Trophoblast cell (in vitro differentiated cells and primary cell): ENCODE measurements around the gene S100A4.

Source experiments
- DNase-seq, 2 donors: peaks; one replicate each; pipeline ENCODE4 v3.0.0-alpha.2; 2016
- H2AFZ ChIP-seq: 2 replicates; pipeline ENCODE4 v1.6.1; 2013; ENCODE audit warnings: low read length, moderate library complexity, mild to moderate bottlenecking; ENCODE audit not compliant: insufficient read depth, poor library complexity
- H2AK5ac ChIP-seq: 2 replicates; pipeline ENCODE4 v1.6.1; 2013; ENCODE audit warnings: mild to moderate bottlenecking, low read length
- H2BK120ac ChIP-seq: 2 replicates; pipeline ENCODE4 v1.6.1; 2013; ENCODE audit warnings: low read length, mild to moderate bottlenecking, moderate library complexity; ENCODE audit not compliant: insufficient read depth, poor library complexity
- H2BK12ac ChIP-seq: 2 replicates; pipeline ENCODE4 v1.6.1; 2013; ENCODE audit warnings: mild to moderate bottlenecking, low read length, moderate library complexity
- H2BK5ac ChIP-seq: 2 replicates; pipeline ENCODE4 v1.6.1; 2013; ENCODE audit warnings: low read length, low read depth, moderate library complexity, mild to moderate bottlenecking; ENCODE audit not compliant: poor library complexity
- H3K14ac ChIP-seq: 2 replicates; pipeline ENCODE4 v1.6.1; 2013; ENCODE audit warnings: mild to moderate bottlenecking, low read length
- H3K18ac ChIP-seq: 2 replicates; pipeline ENCODE4 v1.6.1; 2013; ENCODE audit warnings: mild to moderate bottlenecking, low read length
- H3K23ac ChIP-seq: 2 replicates; pipeline ENCODE4 v1.6.1; 2013; ENCODE audit warnings: low read length
- H3K27ac ChIP-seq: 2 replicates; pipeline ENCODE4 v1.5.1; 2013; ENCODE audit warnings: low read depth, mild to moderate bottlenecking, inconsistent platforms, low read length, moderate library complexity
- H3K27me3 ChIP-seq: 2 replicates; pipeline ENCODE4 v1.6.1; 2013; ENCODE audit warnings: inconsistent platforms, mild to moderate bottlenecking, low read length, moderate library complexity; ENCODE audit not compliant: insufficient read depth
- H3K36me3 ChIP-seq, 2 experiments: 1 replicate in 1 of 2; 2 replicates in 1 of 2; pipeline ENCODE4 v1.6.1; 2013; ENCODE audit warnings: low read length in 2 of 2, mild to moderate bottlenecking in 2 of 2, moderate library complexity in 1 of 2; ENCODE audit not compliant: insufficient read depth in 2 of 2, control insufficient read depth in 1 of 2
- H3K4ac ChIP-seq: 2 replicates; pipeline ENCODE4 v1.6.1; 2013; ENCODE audit warnings: low read depth, mild to moderate bottlenecking, low read length, moderate library complexity
- H3K4me1 ChIP-seq, 2 experiments: 1 replicate in 1 of 2; 2 replicates in 1 of 2; pipeline ENCODE4 v1.6.1; 2013; ENCODE audit warnings: low read length in 2 of 2, mild to moderate bottlenecking in 2 of 2, moderate library complexity in 1 of 2; ENCODE audit not compliant: insufficient read depth in 2 of 2, control insufficient read depth in 1 of 2
- H3K4me2 ChIP-seq: 2 replicates; pipeline ENCODE4 v1.6.1; 2013; ENCODE audit warnings: inconsistent platforms, mild to moderate bottlenecking, low read length, moderate library complexity
- H3K4me3 ChIP-seq: 2 replicates; pipeline ENCODE4 v1.5.1; 2013; ENCODE audit warnings: mild to moderate bottlenecking, low read depth, low read length, inconsistent platforms
- H3K79me1 ChIP-seq: one replicate; pipeline ENCODE4 v1.6.1; 2013; ENCODE audit warnings: low read length
- H3K79me2 ChIP-seq: 2 replicates; pipeline ENCODE4 v1.6.1; 2013; ENCODE audit warnings: low read length, mild to moderate bottlenecking; ENCODE audit not compliant: control insufficient read depth, insufficient read depth, poor library complexity
- H3K9ac ChIP-seq: 2 replicates; pipeline ENCODE4 v1.6.1; 2013; ENCODE audit warnings: mild to moderate bottlenecking, low read length
- H3K9me3 ChIP-seq: 2 replicates; pipeline ENCODE4 v1.6.1; 2013; ENCODE audit warnings: low read depth, mild to moderate bottlenecking, control low read depth, inconsistent platforms, low read length; ENCODE audit not compliant: insufficient read depth
- H4K12ac ChIP-seq: 2 replicates; pipeline ENCODE4 v1.6.1; 2013; ENCODE audit warnings: low read depth, mild to moderate bottlenecking, low read length, moderate library complexity
- H4K8ac ChIP-seq: 2 replicates; pipeline ENCODE4 v1.6.1; 2013; ENCODE audit warnings: low read depth, mild to moderate bottlenecking, low read length, moderate library complexity
- H4K91ac ChIP-seq: one replicate; pipeline ENCODE4 v1.6.1; 2013; ENCODE audit warnings: low read depth, mild to moderate bottlenecking, low read length, moderate library complexity
- WGBS: extraction: QIAGEN DNeasy Blood & Tissue Kit; methylation state at CpG from one replicate; pipeline ENCODE4 v1.1.7; 2013; ENCODE audit warnings: missing lambda C conversion rate; ENCODE audit not compliant: insufficient read length, insufficient coverage; ENCODE audit errors: extremely low coverage; 5-methylcytosine and 5-hydroxymethylcytosine counted together

Gene S100A4

GRCh38 chr1:153509729-153510354 lies 35.8 kb downstream of the S100A4 start:
- Histone ChIP-seq H3K9ac (no peak overlapping the region), H2BK5ac (no peak overlapping the region), H3K27ac (no peak overlapping the region), H2AFZ (no peak overlapping the region), H3K79me2 (no peaks in the 10 kb centered on the region), H3K18ac (no peak overlapping the region), H3K4me3 (no peak overlapping the region), H4K91ac (peak overlapping the region; percentile 9), H3K27me3 (no peaks in the 10 kb centered on the region), H3K9me3 (no peaks in the 10 kb centered on the region), H3K79me1 (peaks cover 26% of the 10 kb centered on the region), H3K23ac (no peak overlapping the region), H3K4me1 (peaks cover 10 to 12% of the 10 kb centered on the region in 2 experiments), H2AK5ac (no peak overlapping the region), H3K4me2 (no peak overlapping the region), H3K14ac (no peak overlapping the region), H2BK12ac (no peak overlapping the region), H3K36me3 (no peaks in the 10 kb centered on the region), H3K4ac (no peak overlapping the region), H4K12ac (no peak overlapping the region), H2BK120ac (no peak overlapping the region), H4K8ac (no peak overlapping the region)
- DNase-seq = peak in 1 of 2 donors; percentile 70
- no CpG with 5 or more reads among the region's 4 CpGs for WGBS

DNA sequence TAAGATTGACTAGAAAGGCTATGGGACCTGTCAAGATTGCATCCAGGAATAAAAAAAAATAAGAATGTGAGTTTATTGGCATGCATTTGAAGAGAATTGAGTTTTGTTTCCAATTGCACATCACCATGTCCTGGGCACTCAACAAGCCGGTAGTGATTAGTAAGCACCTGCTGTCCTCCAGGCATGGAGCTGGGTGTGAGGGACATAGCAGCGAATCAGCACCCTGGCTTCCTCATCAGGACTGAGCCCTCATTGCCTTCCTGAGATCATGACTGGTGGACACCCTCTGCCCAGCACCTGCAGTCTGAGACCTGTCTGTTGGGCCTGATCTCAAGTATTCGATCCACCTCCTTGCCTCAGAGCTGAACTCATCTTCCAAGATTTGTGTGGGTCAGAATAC lies 36.6 kb downstream of the S100A4 start:
- H3K18ac ChIP-seq = no peak overlapping the region
- no peak overlapping the region for H2AK5ac ChIP-seq
- no peak overlapping the region for H3K27ac ChIP-seq
- peaks cover 10 to 12% of the 10 kb centered on the region in 2 experiments for H3K4me1 ChIP-seq
- no peak overlapping the region for H3K23ac ChIP-seq
- no peaks in the 10 kb centered on the region for H3K27me3 ChIP-seq
- no peak overlapping the region for H2BK12ac ChIP-seq
- no peak overlapping the region for H3K14ac ChIP-seq
- H3K9ac ChIP-seq = no peak overlapping the region
- no peak overlapping the region for H4K12ac ChIP-seq
- H3K79me1 ChIP-seq = peaks cover 26% of the 10 kb centered on the region
- no peak overlapping the region for H3K4me3 ChIP-seq
- peak overlapping the region; percentile 20 for H4K91ac ChIP-seq
- H3K4ac ChIP-seq = no peak overlapping the region
- H3K36me3 ChIP-seq = no peaks in the 10 kb centered on the region
- H3K4me2 ChIP-seq = no peak overlapping the region
- no peaks in the 10 kb centered on the region for H3K9me3 ChIP-seq
- no CpG with 5 or more reads among the region's 3 CpGs for WGBS
- DNase-seq = no peak
- no peak overlapping the region for H2BK5ac ChIP-seq
- H2AFZ ChIP-seq = no peak overlapping the region
- H2BK120ac ChIP-seq = no peak overlapping the region
- H3K79me2 ChIP-seq = no peaks in the 10 kb centered on the region
- no peak overlapping the region for H4K8ac ChIP-seq

GRCh38 chr1:153507926-153508583 lies 37.6 kb downstream of the S100A4 start:
- no peak overlapping the region for H3K23ac ChIP-seq
- no peak overlapping the region for H3K4me2 ChIP-seq
- H2BK5ac ChIP-seq = no peak overlapping the region
- H2AFZ ChIP-seq = no peak overlapping the region
- no CpG with 5 or more reads among the region's 11 CpGs for WGBS
- H3K9ac ChIP-seq = no peak overlapping the region
- peak overlapping the region; percentile 62 for H4K8ac ChIP-seq
- no peak overlapping the region for H4K12ac ChIP-seq
- no peak overlapping the region for H3K4me3 ChIP-seq
- H3K36me3 ChIP-seq = no peaks in the 10 kb centered on the region
- no peaks in the 10 kb centered on the region for H3K79me2 ChIP-seq
- no peak overlapping the region for H3K4ac ChIP-seq
- H3K27me3 ChIP-seq = no peaks in the 10 kb centered on the region
- no peaks in the 10 kb centered on the region for H3K9me3 ChIP-seq
- H3K27ac ChIP-seq = no peak overlapping the region
- peak overlapping the region; percentile 64 for H2BK120ac ChIP-seq
- H4K91ac ChIP-seq = peak overlapping the region; percentile 47
- peaks cover 22% of the 10 kb centered on the region for H3K79me1 ChIP-seq
- H2AK5ac ChIP-seq = peak overlapping the region; percentile 67
- H2BK12ac ChIP-seq = peak overlapping the region; percentile 72
- H3K18ac ChIP-seq = no peak overlapping the region
- no peak for DNase-seq
- H3K14ac ChIP-seq = peak overlapping the region; percentile 49
- H3K4me1 ChIP-seq = peaks cover 10 to 12% of the 10 kb centered on the region in 2 experiments

DNA sequence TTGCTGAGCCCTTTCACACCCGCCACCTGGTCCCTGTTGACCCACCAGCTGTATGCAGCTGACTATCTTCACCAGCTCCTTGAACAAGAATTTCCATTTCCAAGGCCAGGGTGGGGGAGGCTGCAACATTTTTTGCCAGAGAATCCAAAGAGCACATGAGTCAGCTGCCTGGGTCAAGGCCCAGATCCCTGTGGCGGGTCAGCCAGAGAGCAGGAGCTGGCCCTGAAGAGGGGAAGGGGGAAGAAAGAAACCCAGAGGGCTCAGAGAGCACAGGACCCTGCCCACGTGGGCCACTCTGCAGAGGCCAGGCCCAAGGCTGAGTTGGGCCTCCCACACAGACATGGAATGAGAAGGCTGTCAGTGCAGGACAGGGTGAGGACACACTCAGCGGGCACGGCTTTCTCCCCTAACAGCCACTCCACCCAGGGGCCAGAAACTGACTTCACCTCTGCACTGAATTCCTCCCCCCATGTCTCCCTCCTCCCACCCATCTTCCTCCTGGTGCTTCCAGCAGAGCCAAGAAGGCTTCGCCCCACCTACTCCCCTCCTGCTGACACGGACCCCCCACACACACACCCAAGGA lies 38.7 kb downstream of the S100A4 start:
- Histone ChIP-seq H3K4ac (no peak overlapping the region), H3K4me2 (peak overlapping the region; percentile 26), H3K4me1 (peaks cover 10 to 12% of the 10 kb centered on the region in 2 experiments), H3K79me1 (peaks cover 18% of the 10 kb centered on the region), H3K4me3 (no peak overlapping the region), H3K14ac (peak overlapping the region; percentile 62), H4K8ac (peak overlapping the region; percentile 87), H2AFZ (peak overlapping the region; percentile 35), H3K79me2 (no peaks in the 10 kb centered on the region), H3K27ac (peak overlapping the region; percentile 48), H3K27me3 (no peaks in the 10 kb centered on the region), H3K18ac (peak overlapping the region; percentile 57), H2AK5ac (peak overlapping the region; percentile 35), H2BK5ac (peak overlapping the region; percentile 61), H3K23ac (no peak overlapping the region), H3K9me3 (no peaks in the 10 kb centered on the region), H4K12ac (no peak overlapping the region), H3K36me3 (no peaks in the 10 kb centered on the region), H3K9ac (no peak overlapping the region), H2BK12ac (peak overlapping the region; percentile 80), H4K91ac (peak overlapping the region; percentile 81), H2BK120ac (peak overlapping the region; percentile 75)
- peak; percentile 56 to 57 for DNase-seq
- no CpG with 5 or more reads among the region's 7 CpGs for WGBS
